HepG2 (cell line): ENCODE results near the gene CACNA1I. TPM values are rescaled to one million over a fixed set of nuclear protein-coding genes. Genes with fewer than 3 reads are reported as not detected.
A peak's percentile ranks its signal among the peaks of the same experiment; 100 is the strongest.

Experiments
- CCDC6 ChIP-seq: sonication (generic); formaldehyde crosslinking; IDR thresholded peaks from 2 replicates; pipeline ENCODE4 v1.8.1; 2022; ENCODE audit warnings: mild to moderate bottlenecking, missing genetic modification reagents, moderate library complexity
- CEBPB ChIP-seq: IDR thresholded peaks from 2 replicates; pipeline ENCODE4 v1.6.1; 2011; ENCODE audit warnings: low read depth, low read length, improper control_type of control experiment, borderline replicate concordance
- DDIT3 ChIP-seq: sonication (generic); formaldehyde crosslinking; IDR thresholded peaks from 2 replicates; pipeline ENCODE4 v1.4.0; 2020; ENCODE audit warnings: mild to moderate bottlenecking, missing genetic modification reagents
- FUBP1 ChIP-seq: sonication (generic); formaldehyde crosslinking; IDR thresholded peaks from 2 replicates; pipeline ENCODE4 v1.5.1; 2020; ENCODE audit warnings: missing genetic modification reagents, mild to moderate bottlenecking, borderline replicate concordance
- HOXA3 ChIP-seq: sonication (generic); formaldehyde crosslinking; IDR thresholded peaks from 2 replicates; pipeline ENCODE4 v1.5.0; 2020; ENCODE audit warnings: missing genetic modification reagents
- JUND ChIP-seq: sonication (generic); formaldehyde crosslinking; IDR thresholded peaks from 2 replicates; pipeline ENCODE4 v1.8.0; 2022; ENCODE audit warnings: mild to moderate bottlenecking, missing genetic modification reagents
- MLLT10 ChIP-seq: sonication (generic); formaldehyde crosslinking; IDR thresholded peaks from 2 replicates; pipeline ENCODE4 v1.4.0; 2020; ENCODE audit warnings: missing genetic modification reagents
- NCOA5 ChIP-seq: sonication (generic); formaldehyde crosslinking; IDR thresholded peaks from 2 replicates; pipeline ENCODE4 v1.4.0; 2020; ENCODE audit warnings: missing genetic modification reagents
- NFATC3 ChIP-seq: sonication (generic); formaldehyde crosslinking; IDR thresholded peaks from 2 replicates; pipeline ENCODE4 v1.5.1; 2020; ENCODE audit warnings: mild to moderate bottlenecking, missing genetic modification reagents
- POLR2AphosphoS5 ChIP-seq: IDR thresholded peaks from 2 replicates; pipeline ENCODE4 v1.6.1; 2012; ENCODE audit warnings: low read depth, low read length
- STAT5B ChIP-seq: sonication (generic); formaldehyde crosslinking; IDR thresholded peaks from 2 replicates; pipeline ENCODE4 v1.4.0; 2020; ENCODE audit warnings: missing genetic modification reagents
- TCF7 ChIP-seq: sonication (generic); IDR thresholded peaks from 2 replicates; pipeline ENCODE4 v1.6.1; 2016; ENCODE audit warnings: antibody characterized with exemption, low read depth
- TRIM22 ChIP-seq: fragments of 450-650 bp; IDR thresholded peaks from 2 replicates; pipeline ENCODE4 v1.6.1; 2017
- ZBTB21 ChIP-seq: sonication (generic); formaldehyde crosslinking; IDR thresholded peaks from 2 replicates; pipeline ENCODE4 v1.4.0; 2020; ENCODE audit warnings: missing genetic modification reagents
- ZBTB43 ChIP-seq: sonication (generic); formaldehyde crosslinking; conservative IDR thresholded peaks from 2 replicates; pipeline ENCODE4 v1.4.0; 2020; ENCODE audit warnings: missing genetic modification reagents
- ZFP91 ChIP-seq: sonication (generic); formaldehyde crosslinking; IDR thresholded peaks from 2 replicates; pipeline ENCODE4 v1.9.0; 2022; ENCODE audit warnings: missing genetic modification reagents, mild to moderate bottlenecking, borderline replicate concordance
- ZKSCAN8 ChIP-seq: IDR thresholded peaks from 2 replicates; pipeline ENCODE4 v1.6.1; 2016; ENCODE audit warnings: borderline replicate concordance, missing genetic modification reagents, missing compliant biosample characterization
- ZMYM3 ChIP-seq: sonication (generic); formaldehyde crosslinking; IDR thresholded peaks from 2 replicates; pipeline ENCODE4 v1.5.1; 2020; ENCODE audit warnings: mild to moderate bottlenecking, missing genetic modification reagents
- ZNF12 ChIP-seq: sonication (generic); formaldehyde crosslinking; IDR thresholded peaks from 2 replicates; pipeline ENCODE4 v1.5.0; 2020; ENCODE audit warnings: missing genetic modification reagents
- ZNF605 ChIP-seq: sonication (generic); formaldehyde crosslinking; IDR thresholded peaks from 2 replicates; pipeline ENCODE4 v1.8.0; 2022; ENCODE audit warnings: mild to moderate bottlenecking, missing genetic modification reagents
- ZNF670 ChIP-seq: sonication (generic); formaldehyde crosslinking; IDR thresholded peaks from 2 replicates; pipeline ENCODE4 v1.8.0; 2022; ENCODE audit warnings: mild to moderate bottlenecking, missing genetic modification reagents, borderline replicate concordance
- ZNF768 ChIP-seq: sonication (generic); formaldehyde crosslinking; IDR thresholded peaks from 2 replicates; pipeline ENCODE4 v1.4.0; 2020; ENCODE audit warnings: missing genetic modification reagents
- ZSCAN22 ChIP-seq: sonication (generic); formaldehyde crosslinking; IDR thresholded peaks from 2 replicates; pipeline ENCODE4 v1.4.0; 2020; ENCODE audit warnings: mild to moderate bottlenecking, missing genetic modification reagents
- ZSCAN31 ChIP-seq: sonication (generic); formaldehyde crosslinking; IDR thresholded peaks from 2 replicates; pipeline ENCODE4 v1.5.0; 2020; ENCODE audit warnings: low read depth, mild to moderate bottlenecking, missing genetic modification reagents
- polyA plus RNA-seq, 8 experiments: library from polyadenylated mRNA; depleted of rRNA in 3 of 8; stranded (reverse) in 7 of 8; unstranded in 1 of 8; fragments of >200 nt; fragmentation: Illumina TruSeq in 4 of 8; extraction: Trizol in 4 of 8; gene quantifications; 2 replicates each; pipeline versions ENCODE4 v1.2.1 to v1.2.3, GENCODE V29; 2011 to 2016; ENCODE audit warnings: low read depth in 4 of 8, missing spikeins in 1 of 8, mixed read lengths in 1 of 8; ENCODE audit not compliant: insufficient read depth in 1 of 8
- total RNA-seq, 5 experiments: library from RNA; depleted of rRNA; stranded (reverse); fragments of >200 nt; fragmentation: Illumina TruSeq; extraction: Trizol; gene quantifications; 2 replicates each; pipeline ENCODE4 v1.2.3, GENCODE V29; 2016; ENCODE audit warnings: low read depth in 1 of 5

Gene CACNA1I
- total and polyA plus RNA-seq, 2 of the 13 experiments (the other 11 are each of a cell fraction or from before 2014, with no cell fraction given), result not detected

- peak; percentile 94 for TF ChIP-seq ZBTB43 (CRISPR knock-in tag)
- no peak for TF ChIP-seq JUND (CRISPR knock-in tag)
- TF ChIP-seq MLLT10 (CRISPR knock-in tag), result no peak
- peak; percentile 76; the same call in 1 of the 2 replicates for TF ChIP-seq ZNF768 (CRISPR knock-in tag)
- TF ChIP-seq ZSCAN31 (CRISPR knock-in tag), result peak; percentile 85
- TF ChIP-seq DDIT3, result no peak
- peak; percentile 82; the same call in 1 of the 2 replicates for TF ChIP-seq ZNF605 (CRISPR knock-in tag)
- TF ChIP-seq ZSCAN22, result no peak
- no peak for TF ChIP-seq POLR2AphosphoS5
- no peak for TF ChIP-seq ZMYM3 (CRISPR knock-in tag)
- 0 out of 2 replicates have a peak, but pooled peaks have one; percentile 84 for TF ChIP-seq STAT5B
- TF ChIP-seq FUBP1 (CRISPR knock-in tag), result no peak
- no peak for TF ChIP-seq TCF7
- no peak for TF ChIP-seq CEBPB
- peak; percentile 86; the same call in 1 of the 2 replicates for TF ChIP-seq ZNF12
- TF ChIP-seq TRIM22, result no peak
- peak; percentile 71 for TF ChIP-seq HOXA3
- peak; percentile 41; the same call in 1 of the 2 replicates for TF ChIP-seq ZBTB21 (CRISPR knock-in tag)
- no peak for TF ChIP-seq NFATC3 (CRISPR knock-in tag)
- TF ChIP-seq ZNF670, result no peak
- TF ChIP-seq NCOA5, result no peak
- TF ChIP-seq CCDC6, result peak; percentile 82; the same call in 1 of the 2 replicates
- no peak for TF ChIP-seq ZKSCAN8 (CRISPR knock-in tag)
- TF ChIP-seq ZFP91 (CRISPR knock-in tag), result no peak; the same call in 1 of the 2 replicates
These were observed 24.9 kb upstream of the CACNA1I start (continued) for GRCh38 chr22:39545386-39546365.
